GM19193 (cell line): ENCODE data around the gene DBN1.

Source experiments
- POLR2A ChIP-seq: IDR thresholded peaks from 4 replicates; pipeline ENCODE4 v1.6.1; 2011; ENCODE audit not compliant: insufficient read depth, insufficient read length; ENCODE audit errors: extremely low read depth

DBN1 gene

GRCh38 chr5:177472460-177473442 lies 683 bp downstream of the DBN1 start:
- TF ChIP-seq POLR2A, result peak; percentile 14

- no peak for TF ChIP-seq POLR2A
Observed at GRCh38 chr5:177471610-177472356, 1.7 kb downstream of the DBN1 start.

DNA sequence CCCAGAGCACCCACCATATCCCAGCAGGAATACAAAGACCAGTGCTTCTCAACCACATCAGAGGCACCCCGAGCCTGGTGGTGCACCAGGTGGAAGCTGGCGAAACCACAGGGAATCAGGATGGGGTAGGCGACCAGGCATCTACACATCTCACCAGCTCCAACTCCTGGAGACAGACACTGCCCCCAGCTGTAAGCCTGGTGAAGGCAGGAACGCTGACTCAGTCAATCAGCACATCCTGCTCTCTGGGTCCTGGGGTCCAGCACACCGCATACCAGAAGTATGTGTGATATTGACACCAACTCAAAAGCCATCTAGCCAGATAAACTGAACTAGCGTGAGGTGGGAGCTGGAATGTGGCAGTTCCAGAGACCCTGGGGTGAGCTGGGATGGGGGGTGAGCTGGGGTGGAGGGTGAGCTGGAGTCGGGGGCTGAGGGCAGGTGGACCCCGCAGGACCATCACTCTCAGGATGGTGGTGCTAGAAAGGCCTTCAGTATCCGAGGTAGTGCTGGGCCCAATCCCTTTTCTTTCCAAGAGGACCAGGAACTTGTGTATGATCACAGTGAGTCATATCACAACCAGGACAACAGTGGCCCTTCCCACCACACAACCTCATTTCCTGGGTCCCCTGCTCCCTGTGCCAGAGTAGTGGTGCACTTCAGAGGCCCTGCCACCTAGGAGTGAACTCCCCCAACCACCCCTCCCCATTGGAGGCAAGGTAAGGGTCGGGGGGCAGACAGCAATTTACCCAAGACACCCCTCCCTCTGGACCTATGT lies 2.5 kb downstream of the DBN1 start:
- no peak for TF ChIP-seq POLR2A

- TF ChIP-seq POLR2A, result no peak
Observed at GRCh38 chr5:177469750-177470525, 3.5 kb downstream of the DBN1 start.

DNA sequence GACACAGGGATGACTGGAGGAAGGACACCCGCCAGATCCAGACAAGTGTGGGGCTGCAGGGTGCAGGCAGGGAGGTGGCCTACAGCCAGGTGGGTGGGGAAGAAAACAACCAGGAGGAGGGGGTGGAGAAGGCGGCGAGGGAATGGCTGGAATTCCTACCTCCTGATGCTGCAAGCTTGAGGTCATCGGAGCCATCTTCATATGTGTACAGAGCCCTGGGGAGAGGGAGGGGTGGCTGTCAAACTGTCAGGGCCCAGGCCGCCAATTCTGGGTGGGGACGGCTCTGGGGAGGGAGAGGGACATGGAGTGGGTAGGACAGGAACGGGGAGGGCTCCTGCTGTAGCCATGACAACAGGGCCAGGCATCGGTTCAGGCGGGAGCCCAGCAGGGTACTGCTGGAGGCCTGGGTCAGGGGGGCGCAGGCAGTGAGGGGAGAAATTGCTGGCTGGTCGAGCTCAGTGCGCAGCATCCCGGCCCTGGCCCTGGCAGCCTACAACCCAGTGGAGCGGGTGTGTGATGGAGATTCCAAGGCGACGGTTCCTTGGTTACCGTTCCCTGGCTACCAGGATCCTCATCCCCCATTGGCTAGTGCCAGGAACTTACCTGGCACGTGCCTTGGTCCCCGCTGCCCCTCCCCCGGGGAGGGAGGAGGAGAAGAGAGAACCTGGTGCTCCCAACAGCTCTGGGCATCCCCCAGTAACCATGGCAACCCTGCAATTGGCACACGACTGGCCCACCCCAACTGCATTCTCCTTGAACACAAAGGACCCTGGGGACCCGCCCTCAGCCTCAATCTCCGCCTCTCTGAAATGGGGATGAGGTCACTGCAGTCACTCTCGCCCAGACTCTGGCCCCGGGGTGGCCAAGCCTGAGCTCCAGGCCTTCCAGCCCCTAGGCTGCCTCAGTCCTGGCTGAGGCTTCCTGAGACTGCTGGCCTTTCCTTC lies 4.5 kb downstream of the DBN1 start:
- TF ChIP-seq POLR2A, result no peak

- no peak for TF ChIP-seq POLR2A
Observed at GRCh38 chr5:177468329-177468684, 5.1 kb downstream of the DBN1 start.

DNA sequence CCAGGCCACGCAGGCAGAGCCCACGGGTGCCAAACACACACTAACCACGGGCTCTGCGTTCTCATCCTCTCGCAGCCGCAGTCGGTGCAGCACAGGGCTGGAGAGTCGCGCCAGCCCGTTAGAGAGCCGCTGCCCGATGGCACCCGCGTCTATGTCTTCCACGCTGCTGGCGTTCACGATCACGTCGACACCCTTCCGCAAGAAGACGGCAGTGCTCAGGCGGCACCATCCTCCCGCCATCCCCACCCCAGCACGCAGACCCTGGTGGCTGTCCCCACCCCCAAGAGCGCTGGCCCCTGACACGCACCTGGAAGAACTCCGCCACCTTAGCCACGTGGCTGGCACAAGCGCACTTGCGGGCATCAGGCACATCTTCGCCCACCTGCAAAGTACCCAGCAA lies 6.0 kb downstream of the DBN1 start:
- no peak for TF ChIP-seq POLR2A

- no peak for TF ChIP-seq POLR2A
Observed at GRCh38 chr5:177466861-177467260, 6.6 kb downstream of the DBN1 start.

DNA sequence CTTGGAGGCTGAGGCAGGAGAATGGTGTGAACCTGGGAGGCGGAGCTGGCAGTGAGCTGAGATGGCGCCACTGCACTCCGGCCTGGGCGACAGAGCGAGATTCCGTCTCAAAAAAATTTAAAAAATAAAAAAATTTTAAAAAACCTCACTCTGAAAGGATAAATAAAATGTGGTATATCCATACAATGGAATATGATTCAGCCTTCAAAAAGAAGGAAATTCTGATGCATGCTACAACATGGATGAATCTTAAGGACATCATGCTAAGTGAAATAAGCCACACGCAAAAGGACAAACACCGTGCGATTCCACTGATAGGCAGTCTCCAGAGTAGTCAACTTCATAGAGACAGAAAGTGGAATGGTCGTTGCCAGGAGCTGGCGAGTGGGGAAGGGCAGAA lies 8.4 kb downstream of the DBN1 start:
- no peak for TF ChIP-seq POLR2A

DNA sequence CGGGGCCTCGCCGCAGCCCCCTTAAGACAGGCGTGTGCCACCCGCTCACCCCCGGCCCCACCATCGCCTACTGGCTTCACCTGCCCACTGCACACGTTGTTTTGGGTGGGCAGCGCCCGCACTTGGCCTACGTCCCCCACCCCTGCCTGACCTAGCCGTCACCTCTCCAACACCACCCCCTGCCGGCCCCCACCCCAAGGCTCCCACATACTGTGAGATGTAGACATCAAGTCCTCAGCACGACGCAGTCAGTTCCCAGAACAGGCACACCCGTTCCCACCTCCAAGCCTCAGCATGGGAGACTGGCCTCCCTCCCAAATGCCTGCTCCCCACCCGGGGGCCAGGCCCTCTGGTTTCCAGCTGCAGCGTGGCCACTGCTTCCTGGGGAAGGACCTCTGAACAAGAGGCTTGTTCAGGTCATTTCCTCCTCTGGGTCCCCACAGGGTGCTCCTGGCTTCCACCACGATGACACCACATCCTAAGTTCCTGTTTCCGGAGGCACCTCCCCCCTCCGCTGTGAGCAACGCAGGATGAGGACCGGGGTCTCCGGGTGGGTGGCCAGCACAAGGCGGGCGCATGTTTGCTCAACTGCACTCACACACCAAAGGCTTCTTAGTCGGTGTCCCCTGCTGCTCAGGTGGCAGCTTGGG lies 11.3 kb downstream of the DBN1 start:
- TF ChIP-seq POLR2A, result no peak

- TF ChIP-seq POLR2A, result no peak
Observed at GRCh38 chr5:177459819-177460628, 13.4 kb downstream of the DBN1 start.

DNA sequence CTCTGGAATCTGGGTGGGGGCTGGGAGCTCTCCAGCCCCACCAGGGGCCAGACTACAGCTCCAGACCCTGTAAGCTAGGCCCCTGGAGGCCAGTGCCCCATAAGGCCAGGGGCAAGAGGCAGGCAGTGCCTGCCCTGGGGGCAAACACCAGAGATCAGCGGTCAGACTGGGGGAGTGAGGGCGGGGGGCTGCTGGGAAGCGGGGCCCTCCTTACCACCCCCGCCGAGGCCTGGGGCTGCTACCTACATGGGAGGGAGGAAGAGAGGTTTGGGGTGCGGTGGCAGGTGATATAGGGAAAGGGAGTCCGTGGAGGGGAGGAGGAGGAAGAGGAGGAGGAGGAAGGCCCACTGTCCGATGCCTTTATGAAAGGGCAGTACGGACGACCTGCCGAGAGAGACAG lies 14.1 kb downstream of the DBN1 start:
- TF ChIP-seq POLR2A, result no peak

DNA sequence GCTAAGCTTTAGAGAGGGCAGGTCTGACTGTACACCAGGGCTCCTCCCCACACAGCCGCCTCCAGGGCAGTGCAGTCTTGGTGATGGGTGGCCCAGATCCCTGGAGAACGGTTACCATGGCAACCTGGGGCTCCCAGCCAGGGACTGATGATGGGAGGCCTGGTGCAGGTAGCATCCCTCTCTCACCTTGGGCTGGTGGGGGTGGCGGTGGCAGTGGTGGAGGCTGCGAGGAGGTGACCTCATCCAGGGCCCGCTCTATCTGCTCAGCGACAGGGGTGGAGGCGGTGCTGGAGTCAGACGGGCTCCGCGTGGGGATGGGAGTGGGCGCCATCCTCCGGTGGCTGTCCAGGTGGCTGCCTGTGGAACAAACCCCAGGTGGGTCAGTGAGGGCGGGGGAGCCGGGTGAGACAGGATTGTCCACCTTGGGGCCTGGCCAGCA lies 14.5 kb downstream of the DBN1 start:
- TF ChIP-seq POLR2A, result no peak
